MCF 10A (cell line): ENCODE results near the gene SLC1A6. TPM values are rescaled to one million over a fixed set of nuclear protein-coding genes. Genes with fewer than 3 reads are reported as not detected.

ENCODE experiments used
- BruUV-seq: library from RNA; stranded (reverse); fragments of 400-500 nt; replicated peaks from 2 replicates; lab custom pipeline; 2021; lab: Mats Ljungman, UMichigan
- CTCF ChIA-PET: fragments of 300-600 bp; sonication (Branson Sonifier 250); formaldehyde crosslinking; extraction: SDS; loops from one replicate; lab custom pipeline; 2021; ENCODE audit warnings: antibody characterized with exemption, inconsistent platforms; lab: Yijun Ruan, JAX
- POLR2A ChIA-PET: fragments of 300-600, 350-650 bp; sonication (Branson Sonifier 250); formaldehyde crosslinking; extraction: SDS; loops from one replicate; lab custom pipeline; 2020; ENCODE audit warnings: antibody characterized with exemption, inconsistent platforms; lab: Yijun Ruan, JAX
- DNase-seq: peaks from one replicate; pipeline ENCODE4 v3.0.0-alpha.2; 2018; ENCODE audit not compliant: unreplicated experiment
- H3K27ac Mint-ChIP-seq: one replicate; pipeline ENCODE4 v1.8.0; 2022; ENCODE audit warnings: mild to moderate bottlenecking, low read depth, mixed read lengths; ENCODE audit not compliant: unreplicated experiment
- H3K27me3 Mint-ChIP-seq: one replicate; pipeline ENCODE4 v1.8.0; 2022; ENCODE audit warnings: mixed read lengths; ENCODE audit not compliant: insufficient read depth, unreplicated experiment
- H3K36me3 Mint-ChIP-seq: one replicate; pipeline ENCODE4 v1.8.0; 2022; ENCODE audit warnings: mild to moderate bottlenecking, moderate library complexity, mixed read lengths; ENCODE audit not compliant: insufficient read depth, unreplicated experiment
- H3K4me1 Mint-ChIP-seq: one replicate; pipeline ENCODE4 v1.8.0; 2022; ENCODE audit warnings: mixed read lengths; ENCODE audit not compliant: insufficient read depth, unreplicated experiment
- H3K4me3 Mint-ChIP-seq: one replicate; pipeline ENCODE4 v1.8.0; 2022; ENCODE audit warnings: mild to moderate bottlenecking, moderate library complexity, mixed read lengths; ENCODE audit not compliant: unreplicated experiment
- H3K9me3 Mint-ChIP-seq: one replicate; pipeline ENCODE4 v1.8.0; 2022; ENCODE audit warnings: mixed read lengths; ENCODE audit not compliant: unreplicated experiment
- intact Hi-C: fragments of 100-400 bp; cut with micrococcal nuclease; formaldehyde crosslinking; loops from 2 replicates; pipeline ENCODE4 v1.14.1; 2022
- total RNA-seq: library from RNA; stranded (reverse); gene quantifications from 2 replicates; pipeline ENCODE4 v1.2.3, GENCODE V29; 2022
- TF ChIP-seq, protein P1 (sequence below): fragments of 200-600 bp; IDR thresholded peaks from one replicate; pipeline ENCODE4 v1.8.0; 2022; ENCODE audit warnings: antibody characterized with exemption, mild to moderate bottlenecking; ENCODE audit not compliant: unreplicated experiment

Gene SLC1A6
- total RNA-seq, 1 experiment from 2014 or later: not detected

DNA sequence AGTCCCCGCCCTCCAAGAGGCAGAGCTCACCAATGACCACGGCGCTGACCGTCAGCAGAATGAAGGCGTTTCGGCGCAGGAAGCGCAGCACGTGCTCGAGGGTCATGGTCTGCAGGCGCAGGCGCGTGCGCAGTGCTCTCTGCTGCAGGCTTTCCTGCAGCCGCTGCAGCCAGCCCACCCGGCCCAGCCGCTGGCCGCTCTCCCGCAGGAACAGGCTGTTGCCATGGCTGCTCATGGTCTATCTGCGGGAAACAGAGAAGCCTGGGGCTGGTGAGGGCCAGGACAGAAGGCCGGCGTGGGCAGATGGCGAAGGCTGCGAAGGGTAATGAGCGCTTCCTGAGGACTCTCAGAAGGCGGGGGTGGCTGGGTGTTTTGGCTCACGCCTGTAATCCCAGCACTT is 7.0 kb downstream of the SLC1A6 start:
- no peak for DNase-seq
- no TSS peak for BruUV-seq
- POLR2A ChIA-PET: no interaction called here
- H3K4me3 Mint-ChIP-seq: no peak overlapping the region
- H3K27ac Mint-ChIP-seq: no peak overlapping the region
- H3K9me3 Mint-ChIP-seq: peaks cover 27% of the 10 kb centered on the region
- no peaks in the 10 kb centered on the region for H3K27me3 Mint-ChIP-seq
- no peaks in the 10 kb centered on the region for H3K4me1 Mint-ChIP-seq
- no peaks in the 10 kb centered on the region for H3K36me3 Mint-ChIP-seq
- TF ChIP-seq, protein P1, sequence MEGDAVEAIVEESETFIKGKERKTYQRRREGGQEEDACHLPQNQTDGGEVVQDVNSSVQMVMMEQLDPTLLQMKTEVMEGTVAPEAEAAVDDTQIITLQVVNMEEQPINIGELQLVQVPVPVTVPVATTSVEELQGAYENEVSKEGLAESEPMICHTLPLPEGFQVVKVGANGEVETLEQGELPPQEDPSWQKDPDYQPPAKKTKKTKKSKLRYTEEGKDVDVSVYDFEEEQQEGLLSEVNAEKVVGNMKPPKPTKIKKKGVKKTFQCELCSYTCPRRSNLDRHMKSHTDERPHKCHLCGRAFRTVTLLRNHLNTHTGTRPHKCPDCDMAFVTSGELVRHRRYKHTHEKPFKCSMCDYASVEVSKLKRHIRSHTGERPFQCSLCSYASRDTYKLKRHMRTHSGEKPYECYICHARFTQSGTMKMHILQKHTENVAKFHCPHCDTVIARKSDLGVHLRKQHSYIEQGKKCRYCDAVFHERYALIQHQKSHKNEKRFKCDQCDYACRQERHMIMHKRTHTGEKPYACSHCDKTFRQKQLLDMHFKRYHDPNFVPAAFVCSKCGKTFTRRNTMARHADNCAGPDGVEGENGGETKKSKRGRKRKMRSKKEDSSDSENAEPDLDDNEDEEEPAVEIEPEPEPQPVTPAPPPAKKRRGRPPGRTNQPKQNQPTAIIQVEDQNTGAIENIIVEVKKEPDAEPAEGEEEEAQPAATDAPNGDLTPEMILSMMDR: no peak
- intact Hi-C loops: no loop called here
- CTCF ChIA-PET: no interaction called here

DNA sequence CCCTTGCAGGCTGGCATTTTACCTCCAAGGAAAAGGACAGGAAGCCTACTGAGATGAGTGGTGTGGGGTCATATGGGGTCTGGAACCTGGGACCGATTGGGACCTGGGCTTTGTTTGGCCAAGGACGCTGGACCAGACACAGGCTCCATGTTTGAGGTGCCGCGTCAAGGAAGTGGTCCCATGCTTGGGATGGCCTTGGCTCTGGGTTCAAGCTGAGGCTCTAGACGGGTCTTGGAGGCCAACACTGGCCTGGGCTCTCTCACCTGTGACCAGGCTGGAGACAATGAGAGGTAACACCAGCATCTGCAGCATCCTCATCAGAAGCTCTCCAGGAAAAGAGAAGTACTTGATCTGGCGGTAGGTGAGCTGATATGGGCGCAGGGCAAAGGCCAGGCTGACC is 8.2 kb downstream of the SLC1A6 start:
- no peaks in the 10 kb centered on the region for H3K4me1 Mint-ChIP-seq
- DNase-seq: no peak
- TF ChIP-seq, protein P1: no peak
- H3K36me3 Mint-ChIP-seq: no peaks in the 10 kb centered on the region
- POLR2A ChIA-PET: no interaction called here
- CTCF ChIA-PET: interaction anchor here (0.5 to 0.6 kb wide), 2 partner anchors 18 to 109 kb away, joined by 3 read pairs; no protein-coding TSS in a partner anchor
- intact Hi-C loops: no loop called here
- BruUV-seq: no TSS peak
- H3K4me3 Mint-ChIP-seq: no peak overlapping the region
- no peaks in the 10 kb centered on the region for H3K27me3 Mint-ChIP-seq
- peaks cover 27% of the 10 kb centered on the region for H3K9me3 Mint-ChIP-seq
- H3K27ac Mint-ChIP-seq: no peak overlapping the region

DNA sequence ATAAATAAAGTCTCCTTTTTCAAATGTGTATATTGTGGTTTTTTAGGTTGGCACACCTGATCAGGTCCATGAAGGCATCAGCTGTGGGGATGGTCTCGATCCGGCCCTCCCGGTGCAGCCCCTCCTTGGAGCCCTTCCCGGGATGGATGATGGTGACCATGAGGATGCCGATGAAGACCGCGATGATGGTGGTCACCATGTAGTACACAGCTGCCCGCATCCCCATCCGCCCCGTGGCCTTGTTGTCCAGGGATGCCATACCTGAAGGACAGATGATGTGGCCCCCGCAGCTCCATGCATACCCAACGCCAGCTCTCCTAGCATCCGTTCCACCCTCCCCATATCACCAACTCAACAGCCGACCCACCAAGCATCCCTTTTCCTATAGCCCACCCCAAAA is 11.4 kb downstream of the SLC1A6 start:
- no TSS peak for BruUV-seq
- Mint-ChIP-seq H3K27ac (no peak overlapping the region), H3K36me3 (no peaks in the 10 kb centered on the region), H3K4me3 (no peak overlapping the region), H3K4me1 (no peaks in the 10 kb centered on the region), H3K27me3 (no peaks in the 10 kb centered on the region), H3K9me3 (peaks cover 33% of the 10 kb centered on the region)
- ChIA-PET POLR2A (no interaction called here), CTCF (no interaction called here)
- TF ChIP-seq, protein P1: no peak
- intact Hi-C loops: no loop called here
- no peak for DNase-seq

DNA sequence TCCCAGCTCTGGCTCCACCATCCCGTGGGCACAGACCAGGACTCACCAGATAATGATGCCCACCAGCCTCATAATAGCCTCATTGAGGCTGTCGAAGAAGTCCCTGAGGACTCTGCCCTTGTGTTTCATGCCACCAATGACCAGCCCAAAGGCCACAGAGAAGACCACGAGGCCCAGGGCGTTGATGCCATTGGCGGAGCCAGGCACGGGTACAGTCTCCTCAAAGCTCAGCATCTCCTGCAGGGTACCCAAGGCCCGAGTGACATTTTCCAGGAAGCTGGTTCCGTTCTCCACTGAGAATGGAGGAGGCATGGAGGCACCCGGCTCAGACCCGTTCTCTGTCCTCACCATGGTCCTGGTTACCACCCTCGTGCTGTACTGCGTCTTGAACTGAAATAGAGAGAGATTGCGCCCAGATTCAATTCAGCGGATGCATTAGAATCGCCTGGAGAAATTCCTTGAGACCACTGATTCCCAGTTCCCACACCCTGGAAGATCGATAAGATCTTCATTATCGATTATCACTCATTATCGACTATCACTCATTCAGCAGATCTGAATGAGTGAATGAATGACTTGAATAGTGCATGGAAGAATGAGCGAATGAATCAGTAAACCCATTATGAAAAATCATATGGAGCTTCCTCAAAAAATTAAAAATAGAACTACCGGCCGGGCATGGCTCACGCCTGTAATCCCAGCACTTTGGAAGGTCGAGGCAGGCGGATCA is 17.5 kb downstream of the SLC1A6 start:
- Mint-ChIP-seq H3K27ac (no peak overlapping the region), H3K27me3 (no peaks in the 10 kb centered on the region), H3K36me3 (no peaks in the 10 kb centered on the region), H3K4me1 (no peaks in the 10 kb centered on the region), H3K4me3 (no peak overlapping the region), H3K9me3 (peaks cover 14% of the 10 kb centered on the region)
- TF ChIP-seq, protein P1: no peak
- POLR2A ChIA-PET: no interaction called here
- CTCF ChIA-PET: no interaction called here
- intact Hi-C loops: no loop called here
- no peak for DNase-seq
- no TSS peak for BruUV-seq
